HFFc6 (cell line): Measurements from ENCODE around the gene DHX36. TPM values are rescaled to one million over a fixed set of nuclear protein-coding genes. Genes with fewer than 3 reads are reported as not detected.

Experiments used
- DNase-seq: peaks from one replicate; pipeline ENCODE4 v3.0.0-alpha.2; 2018
- H3K27ac Mint-ChIP-seq: 2 replicates; pipeline ENCODE4 v1.8.0; 2020; ENCODE audit warnings: mild to moderate bottlenecking, mixed read lengths
- H3K27me3 Mint-ChIP-seq: 2 replicates; pipeline ENCODE4 v1.8.0; 2021; ENCODE audit warnings: mild to moderate bottlenecking, moderate library complexity, mixed read lengths; ENCODE audit not compliant: insufficient read depth
- H3K36me3 Mint-ChIP-seq: 2 replicates; pipeline ENCODE4 v1.8.0; 2021; ENCODE audit warnings: low read depth, mixed read lengths
- H3K4me1 Mint-ChIP-seq: 2 replicates; pipeline ENCODE4 v1.8.0; 2020; ENCODE audit warnings: low read depth, mixed read lengths
- H3K4me3 Mint-ChIP-seq: 2 replicates; pipeline ENCODE4 v1.8.0; 2020; ENCODE audit warnings: mild to moderate bottlenecking, moderate library complexity, mixed read lengths
- H3K9me3 Mint-ChIP-seq: 2 replicates; pipeline ENCODE4 v1.8.0; 2020; ENCODE audit warnings: mild to moderate bottlenecking, mixed read lengths
- total RNA-seq, 6 experiments: library from RNA; stranded (reverse); fragmentation: NEBNext Ultra II Directional; extraction: Animal tissue kit (Norgen Biotek cat#: 25700); gene quantifications; 2 replicates in 1 of 6; 3 replicates in 5 of 6; pipeline ENCODE4 v1.2.3, GENCODE V29; 2021
- TF ChIP-seq, protein P1 (sequence below): fragments of 200-600 bp; sonication (generic); IDR thresholded peaks from 2 replicates; pipeline ENCODE4 v1.5.0; 2021; ENCODE audit warnings: antibody characterized with exemption, mild to moderate bottlenecking

The DHX36 gene
- total RNA-seq, 6 experiments from 2014 or later: 49.3 to 62.9 (median 55.7) TPM

DNA sequence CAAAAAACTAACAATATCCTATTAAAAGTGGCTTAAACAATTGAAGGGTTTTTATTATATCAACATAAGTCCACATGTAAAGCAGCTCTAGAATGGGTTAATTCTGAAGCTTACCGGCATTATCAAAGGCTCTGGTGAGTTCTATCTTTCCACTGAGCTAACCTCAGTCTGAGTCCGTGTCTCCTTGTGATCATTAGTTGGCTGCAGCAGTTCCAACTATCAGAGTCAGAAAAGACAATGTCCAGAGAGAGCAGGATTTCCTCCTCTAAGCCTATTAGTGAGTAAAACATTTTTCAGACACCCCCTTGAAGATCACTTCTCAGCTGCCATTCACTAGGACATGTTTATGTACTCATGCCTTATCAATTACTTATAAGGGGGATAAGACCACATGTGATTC lies 49.9 kb downstream of the DHX36 start:
- Mint-ChIP-seq H3K4me3 (no peak overlapping the region), H3K9me3 (no peaks in the 10 kb centered on the region), H3K27ac (no peak overlapping the region), H3K27me3 (no peaks in the 10 kb centered on the region), H3K36me3 (peaks cover 39% of the 10 kb centered on the region), H3K4me1 (peaks cover 2% of the 10 kb centered on the region; the same call in 1 of the 2 replicates)
- TF ChIP-seq, protein P1, sequence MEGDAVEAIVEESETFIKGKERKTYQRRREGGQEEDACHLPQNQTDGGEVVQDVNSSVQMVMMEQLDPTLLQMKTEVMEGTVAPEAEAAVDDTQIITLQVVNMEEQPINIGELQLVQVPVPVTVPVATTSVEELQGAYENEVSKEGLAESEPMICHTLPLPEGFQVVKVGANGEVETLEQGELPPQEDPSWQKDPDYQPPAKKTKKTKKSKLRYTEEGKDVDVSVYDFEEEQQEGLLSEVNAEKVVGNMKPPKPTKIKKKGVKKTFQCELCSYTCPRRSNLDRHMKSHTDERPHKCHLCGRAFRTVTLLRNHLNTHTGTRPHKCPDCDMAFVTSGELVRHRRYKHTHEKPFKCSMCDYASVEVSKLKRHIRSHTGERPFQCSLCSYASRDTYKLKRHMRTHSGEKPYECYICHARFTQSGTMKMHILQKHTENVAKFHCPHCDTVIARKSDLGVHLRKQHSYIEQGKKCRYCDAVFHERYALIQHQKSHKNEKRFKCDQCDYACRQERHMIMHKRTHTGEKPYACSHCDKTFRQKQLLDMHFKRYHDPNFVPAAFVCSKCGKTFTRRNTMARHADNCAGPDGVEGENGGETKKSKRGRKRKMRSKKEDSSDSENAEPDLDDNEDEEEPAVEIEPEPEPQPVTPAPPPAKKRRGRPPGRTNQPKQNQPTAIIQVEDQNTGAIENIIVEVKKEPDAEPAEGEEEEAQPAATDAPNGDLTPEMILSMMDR: no peak
- no peak for DNase-seq

DNA sequence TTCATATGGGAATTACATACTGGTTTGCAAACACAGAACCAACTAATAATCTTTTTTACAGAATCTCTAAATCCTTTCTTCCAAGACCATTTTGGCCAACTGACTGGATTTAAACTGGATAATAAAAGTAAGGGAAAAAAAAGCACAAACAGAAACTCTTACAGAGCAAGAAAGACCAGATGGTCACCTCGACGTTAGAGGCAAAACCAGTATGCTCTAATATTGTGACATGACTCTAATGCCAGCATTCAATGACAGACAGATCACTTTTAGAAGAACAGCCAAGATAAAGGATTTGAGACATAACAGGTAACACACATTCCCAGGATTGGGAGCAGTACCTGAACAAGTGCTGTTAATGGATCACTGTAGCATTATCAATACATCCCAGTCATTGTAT lies 50.9 kb downstream of the DHX36 start:
- H3K36me3 Mint-ChIP-seq: peaks cover 49% of the 10 kb centered on the region
- TF ChIP-seq, protein P1: no peak
- peaks cover 2% of the 10 kb centered on the region; the same call in 1 of the 2 replicates for H3K9me3 Mint-ChIP-seq
- H3K4me3 Mint-ChIP-seq: no peak overlapping the region
- peaks cover 6% of the 10 kb centered on the region; the same call in 1 of the 2 replicates for H3K4me1 Mint-ChIP-seq
- H3K27me3 Mint-ChIP-seq: no peaks in the 10 kb centered on the region
- no peak for DNase-seq
- H3K27ac Mint-ChIP-seq: no peak overlapping the region

DNA sequence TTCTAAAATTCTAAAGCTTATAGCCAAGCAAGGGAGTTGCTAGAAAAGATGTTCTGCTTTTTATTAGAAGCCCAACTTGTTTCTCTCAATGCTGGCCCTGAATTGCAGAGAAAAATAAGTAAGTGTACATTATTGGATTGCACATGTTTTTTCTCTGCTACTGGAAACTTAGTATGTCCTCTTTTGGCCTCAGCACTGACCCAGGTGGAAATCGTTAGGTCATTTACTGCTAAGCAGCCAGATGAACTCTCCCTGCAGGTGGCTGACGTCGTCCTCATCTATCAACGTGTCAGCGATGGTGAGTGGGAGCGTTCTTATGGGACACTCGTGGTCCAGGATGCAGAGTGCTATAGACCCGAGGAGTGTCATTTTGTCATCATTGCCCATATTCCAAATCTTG lies 69.8 kb downstream of the DHX36 start:
- Mint-ChIP-seq H3K36me3 (peaks cover 21% of the 10 kb centered on the region), H3K27ac (no peak overlapping the region), H3K4me1 (peaks cover 5% of the 10 kb centered on the region), H3K9me3 (no peaks in the 10 kb centered on the region), H3K27me3 (no peaks in the 10 kb centered on the region; the same call in none of the 2 replicates), H3K4me3 (no peak overlapping the region)
- TF ChIP-seq, protein P1: no peak
- DNase-seq: no peak

DNA sequence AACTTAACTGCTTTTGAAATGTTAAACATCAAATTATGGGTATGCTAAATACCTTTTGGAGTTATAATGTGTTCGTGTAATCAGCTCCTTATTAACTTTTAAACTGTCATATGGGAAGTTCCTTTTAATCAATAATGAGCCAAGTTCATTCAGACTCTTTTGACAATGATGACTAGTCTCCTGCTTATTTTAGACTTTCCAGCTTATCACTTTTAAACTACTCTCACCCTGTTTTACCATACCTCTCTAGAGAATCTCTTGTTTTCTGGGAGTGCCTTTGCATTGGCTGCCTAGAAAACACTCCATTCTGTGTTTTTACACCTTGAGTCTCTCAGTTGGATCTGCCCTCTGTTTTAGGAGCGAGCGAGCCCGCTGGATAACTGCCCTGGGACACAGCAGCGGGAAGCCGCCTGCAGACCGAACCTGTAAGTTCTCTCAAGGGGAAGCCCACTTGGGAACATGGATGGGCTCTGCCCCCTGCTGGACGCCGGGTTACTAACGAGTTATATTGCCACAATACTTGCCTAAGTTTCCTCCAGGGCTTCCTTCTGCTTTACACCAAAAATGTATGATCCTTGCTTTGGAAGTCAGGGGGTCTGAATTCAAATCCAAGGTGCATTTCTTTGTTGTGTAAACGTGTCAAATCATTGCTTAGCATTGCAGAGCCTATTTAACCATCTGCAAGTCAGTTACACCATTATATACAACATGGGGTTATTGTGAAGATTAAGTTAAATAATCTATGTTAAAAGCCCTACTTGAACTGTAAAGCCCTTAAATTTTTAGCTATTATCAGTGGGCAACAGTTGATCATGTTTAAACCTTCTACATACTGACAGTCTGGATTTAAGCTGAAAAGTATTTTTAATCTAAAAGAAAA lies 71.3 kb downstream of the DHX36 start:
- H3K27ac Mint-ChIP-seq: no peak overlapping the region
- H3K9me3 Mint-ChIP-seq: no peaks in the 10 kb centered on the region
- H3K4me1 Mint-ChIP-seq: peaks cover 5% of the 10 kb centered on the region
- H3K4me3 Mint-ChIP-seq: peak overlapping the region; percentile 67
- DNase-seq: peak; percentile 65
- no peaks in the 10 kb centered on the region; the same call in 1 of the 2 replicates for H3K27me3 Mint-ChIP-seq
- TF ChIP-seq, protein P1: peak; percentile 95
- peaks cover 16% of the 10 kb centered on the region for H3K36me3 Mint-ChIP-seq

DNA sequence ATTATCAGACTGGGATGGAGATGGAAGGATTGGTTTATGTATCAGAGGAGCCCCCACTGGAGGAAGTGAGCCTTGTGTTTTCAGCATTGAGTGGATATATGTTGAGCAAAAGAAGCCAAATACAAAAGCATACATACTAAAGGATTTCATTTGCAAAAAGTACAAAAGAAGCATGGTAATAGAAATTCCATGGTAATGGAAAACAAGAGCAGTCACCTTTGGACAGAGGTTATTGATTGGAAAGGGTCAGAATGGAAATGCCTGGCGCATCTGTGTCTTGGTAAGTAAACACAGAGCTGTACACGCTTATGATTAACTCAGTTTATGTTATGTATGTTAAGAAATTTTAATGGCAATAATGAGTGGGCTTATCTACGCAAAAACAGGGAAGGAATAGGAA lies 72.7 kb downstream of the DHX36 start:
- no peaks in the 10 kb centered on the region for H3K9me3 Mint-ChIP-seq
- no peak overlapping the region for H3K4me3 Mint-ChIP-seq
- H3K27me3 Mint-ChIP-seq: no peaks in the 10 kb centered on the region; the same call in 1 of the 2 replicates
- no peak overlapping the region for H3K27ac Mint-ChIP-seq
- H3K36me3 Mint-ChIP-seq: peaks cover 20% of the 10 kb centered on the region
- TF ChIP-seq, protein P1: no peak
- DNase-seq: no peak
- H3K4me1 Mint-ChIP-seq: peaks cover 5% of the 10 kb centered on the region
